ENCODE measurements around the gene CEP295NL.

CEP295NL gene

DNA sequence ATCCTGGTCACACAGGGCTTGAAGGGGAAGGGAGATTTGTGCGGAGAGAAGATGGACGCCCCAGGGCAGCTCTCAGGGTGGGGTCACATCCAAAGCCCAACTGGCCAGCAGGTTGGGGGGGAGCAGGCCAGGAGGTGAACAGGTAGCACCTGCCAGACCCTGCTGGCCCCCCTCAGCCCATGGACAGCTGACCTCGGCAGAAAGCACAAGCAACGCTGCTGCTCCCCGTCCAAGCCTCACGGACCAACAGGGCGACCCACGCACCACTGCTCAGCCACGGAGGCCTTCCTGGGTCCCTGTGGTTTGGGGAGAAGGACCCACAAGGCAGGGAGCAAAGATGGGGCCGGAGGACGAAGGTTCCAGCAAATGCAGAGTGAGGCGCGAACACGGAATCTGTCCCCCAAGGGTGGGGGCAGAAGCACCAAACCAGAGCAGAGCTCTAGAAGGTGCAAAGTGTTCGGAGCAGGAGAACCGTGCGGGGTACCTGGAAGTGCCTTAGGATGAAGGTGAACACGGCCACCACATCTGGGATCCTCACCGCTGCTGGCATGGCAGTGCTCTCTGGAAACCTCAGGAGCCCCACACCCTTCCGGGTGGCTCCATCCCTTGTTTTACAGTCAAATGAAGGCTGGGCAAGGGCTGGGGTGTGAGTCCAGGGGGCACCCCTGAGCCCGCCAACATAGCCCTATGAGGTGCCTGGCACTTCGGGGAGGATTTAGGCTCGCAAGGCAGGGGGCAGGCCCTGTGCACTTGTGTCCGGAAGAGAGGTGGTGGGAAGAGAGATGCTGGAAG lies 17.9 kb downstream of the CEP295NL start:
- in situ Hi-C loops (cut with HindIII; ENCODE audit: low sequenced_read_pairs), result no loop called here
- H3K4me3 ChIP-seq (ENCODE audit: low read depth, low read length), result no peak overlapping the region
- DNase-seq (ENCODE audit: low read depth, low spot score), result no peak

DNA sequence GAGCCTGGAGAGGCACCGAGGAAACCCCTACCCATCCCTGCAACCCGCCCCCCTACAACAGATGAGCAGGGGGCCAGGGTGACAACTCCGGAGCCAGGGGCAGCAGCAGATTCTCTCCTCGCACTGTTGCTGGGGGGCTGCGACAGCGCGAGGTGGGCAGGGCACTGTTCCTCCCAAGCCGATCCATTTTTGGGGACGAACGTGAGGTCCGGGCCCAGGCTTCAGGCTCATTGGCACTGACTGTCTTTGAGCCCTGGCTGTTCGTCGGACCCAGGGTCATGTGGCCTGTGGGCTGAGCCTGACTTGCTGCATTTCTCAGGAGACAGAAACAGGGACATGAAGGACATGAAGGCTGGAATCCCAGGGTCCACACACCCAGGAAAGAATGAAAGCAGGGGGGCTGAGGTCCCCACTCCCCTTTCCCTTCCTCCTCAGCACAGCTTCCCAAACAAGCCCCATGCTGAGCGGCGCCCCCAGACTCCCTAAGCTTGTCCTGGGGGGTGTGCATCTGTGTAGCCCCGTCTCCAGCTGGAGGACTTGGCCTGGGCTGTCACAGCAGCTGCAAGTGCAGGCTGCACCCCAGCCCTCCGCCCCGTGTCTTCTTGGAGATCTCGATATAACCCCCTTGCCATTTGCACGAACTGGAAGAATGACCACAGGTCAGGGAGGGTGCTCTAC lies 18.7 kb downstream of the CEP295NL start:
- in situ Hi-C loops (cut with HindIII; ENCODE audit: low sequenced_read_pairs), result no loop called here
- no peak for DNase-seq (ENCODE audit: low read depth, low spot score)
- H3K4me3 ChIP-seq (ENCODE audit: low read depth, low read length), result peak overlapping the region; percentile 8
- TF ChIP-seq, protein P1, sequence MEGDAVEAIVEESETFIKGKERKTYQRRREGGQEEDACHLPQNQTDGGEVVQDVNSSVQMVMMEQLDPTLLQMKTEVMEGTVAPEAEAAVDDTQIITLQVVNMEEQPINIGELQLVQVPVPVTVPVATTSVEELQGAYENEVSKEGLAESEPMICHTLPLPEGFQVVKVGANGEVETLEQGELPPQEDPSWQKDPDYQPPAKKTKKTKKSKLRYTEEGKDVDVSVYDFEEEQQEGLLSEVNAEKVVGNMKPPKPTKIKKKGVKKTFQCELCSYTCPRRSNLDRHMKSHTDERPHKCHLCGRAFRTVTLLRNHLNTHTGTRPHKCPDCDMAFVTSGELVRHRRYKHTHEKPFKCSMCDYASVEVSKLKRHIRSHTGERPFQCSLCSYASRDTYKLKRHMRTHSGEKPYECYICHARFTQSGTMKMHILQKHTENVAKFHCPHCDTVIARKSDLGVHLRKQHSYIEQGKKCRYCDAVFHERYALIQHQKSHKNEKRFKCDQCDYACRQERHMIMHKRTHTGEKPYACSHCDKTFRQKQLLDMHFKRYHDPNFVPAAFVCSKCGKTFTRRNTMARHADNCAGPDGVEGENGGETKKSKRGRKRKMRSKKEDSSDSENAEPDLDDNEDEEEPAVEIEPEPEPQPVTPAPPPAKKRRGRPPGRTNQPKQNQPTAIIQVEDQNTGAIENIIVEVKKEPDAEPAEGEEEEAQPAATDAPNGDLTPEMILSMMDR (IDR thresholded peaks at IDR 0.05; ENCODE audit: low read depth, low read length), result no peak

More for the DNA sequence above, 17.9 kb downstream of the CEP295NL start:
- TF ChIP-seq, protein P1 (IDR thresholded peaks at IDR 0.05; ENCODE audit: low read depth, low read length), result no peak

DNA sequence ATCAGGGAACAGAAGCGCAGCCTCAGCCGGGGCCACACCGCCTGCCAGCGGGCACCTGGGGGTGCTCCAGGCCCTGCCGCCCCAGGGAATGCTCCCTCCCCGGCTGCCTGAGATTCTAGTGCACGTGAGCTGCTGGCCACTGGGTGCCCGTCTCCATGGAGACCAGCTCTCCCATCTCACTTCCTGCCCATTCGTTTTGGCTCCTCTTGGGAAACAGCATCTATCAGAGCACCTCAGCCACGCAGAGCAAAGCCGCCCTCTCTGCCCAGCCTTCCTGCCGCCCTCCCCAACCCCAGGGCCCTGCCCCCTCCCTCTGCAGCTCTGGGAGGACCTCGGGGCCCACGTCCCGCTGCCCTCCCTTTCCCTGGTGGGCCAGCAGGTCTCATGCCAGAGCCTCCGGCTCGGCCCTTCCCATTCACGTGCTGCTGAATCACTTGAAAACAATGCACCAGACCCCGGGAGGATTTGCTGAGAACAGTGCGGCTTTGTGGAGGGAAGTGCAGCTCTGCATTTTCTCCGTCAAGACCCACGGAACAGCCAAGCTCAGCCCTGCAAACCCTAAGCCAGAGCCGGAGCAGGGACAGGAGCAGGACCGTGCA lies 19.4 kb downstream of the CEP295NL start:
- in situ Hi-C loops (cut with HindIII; ENCODE audit: low sequenced_read_pairs), result no loop called here
- TF ChIP-seq, protein P1 (IDR thresholded peaks at IDR 0.05; ENCODE audit: low read depth, low read length), result no peak

DNA sequence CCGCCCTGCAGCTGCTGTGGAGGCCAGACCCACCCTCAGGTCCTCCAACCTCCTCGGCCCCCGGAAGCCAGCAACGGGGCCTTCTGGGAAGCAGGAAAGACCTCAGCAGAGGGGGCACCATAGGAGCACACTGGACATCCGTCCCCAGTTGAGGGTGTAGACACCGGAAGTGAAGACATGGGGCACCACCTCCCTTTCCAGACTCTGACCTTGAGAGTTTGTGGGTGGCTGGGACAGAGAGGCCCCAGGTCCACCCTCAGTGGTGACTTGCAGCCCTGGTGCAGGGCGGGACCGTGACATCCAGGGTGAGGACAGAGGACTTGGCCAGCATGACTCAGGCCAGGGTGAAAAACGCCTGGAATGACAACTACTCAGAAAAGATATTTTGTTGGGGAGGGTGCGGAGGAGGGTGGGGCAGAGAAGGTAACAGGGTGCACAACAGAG lies 19.9 kb downstream of the CEP295NL start:
- no peak overlapping the region for H3K4me3 ChIP-seq (ENCODE audit: low read depth, low read length)
- TF ChIP-seq, protein P1 (IDR thresholded peaks at IDR 0.05; ENCODE audit: low read depth, low read length), result no peak
- peak; percentile 71 for DNase-seq (ENCODE audit: low read depth, low spot score)
- in situ Hi-C loops (cut with HindIII; ENCODE audit: low sequenced_read_pairs), result no loop called here

More for the DNA sequence above, 19.4 kb downstream of the CEP295NL start:
- H3K4me3 ChIP-seq (ENCODE audit: low read depth, low read length), result peak overlapping the region; percentile 8
- peak; percentile 96 for DNase-seq (ENCODE audit: low read depth, low spot score)

DNA sequence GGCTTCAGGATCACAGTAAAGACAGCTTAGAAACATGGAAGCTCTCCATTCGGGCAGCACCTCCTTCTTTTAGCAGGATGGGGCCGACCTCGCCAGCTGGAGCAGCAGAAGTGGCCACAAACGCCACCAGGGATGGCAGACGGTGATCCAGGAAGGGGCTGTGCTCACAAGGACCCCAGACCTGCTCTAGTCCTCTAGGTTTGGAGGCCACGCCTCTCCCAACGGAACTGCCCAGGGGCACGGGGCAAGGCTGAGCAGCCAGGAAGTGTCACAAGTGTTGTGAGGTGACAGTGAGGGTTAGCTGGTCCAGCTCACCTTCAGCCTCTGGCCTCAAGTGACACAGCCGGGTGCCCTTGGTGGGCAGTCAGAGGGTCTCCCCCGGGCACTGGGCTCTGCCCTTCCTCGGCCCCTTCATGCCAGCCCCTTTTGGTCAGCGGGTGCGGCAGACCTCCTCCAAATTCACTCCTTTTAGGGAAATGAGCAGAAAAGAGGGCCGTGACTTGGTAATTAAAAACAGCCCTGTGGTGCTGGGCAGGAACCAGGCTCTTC lies 20.4 kb downstream of the CEP295NL start:
- no peak for DNase-seq (ENCODE audit: low read depth, low spot score)
- in situ Hi-C loops (cut with HindIII; ENCODE audit: low sequenced_read_pairs), result no loop called here
- H3K4me3 ChIP-seq (ENCODE audit: low read depth, low read length), result no peak overlapping the region
- TF ChIP-seq, protein P1 (IDR thresholded peaks at IDR 0.05; ENCODE audit: low read depth, low read length), result no peak

DNA sequence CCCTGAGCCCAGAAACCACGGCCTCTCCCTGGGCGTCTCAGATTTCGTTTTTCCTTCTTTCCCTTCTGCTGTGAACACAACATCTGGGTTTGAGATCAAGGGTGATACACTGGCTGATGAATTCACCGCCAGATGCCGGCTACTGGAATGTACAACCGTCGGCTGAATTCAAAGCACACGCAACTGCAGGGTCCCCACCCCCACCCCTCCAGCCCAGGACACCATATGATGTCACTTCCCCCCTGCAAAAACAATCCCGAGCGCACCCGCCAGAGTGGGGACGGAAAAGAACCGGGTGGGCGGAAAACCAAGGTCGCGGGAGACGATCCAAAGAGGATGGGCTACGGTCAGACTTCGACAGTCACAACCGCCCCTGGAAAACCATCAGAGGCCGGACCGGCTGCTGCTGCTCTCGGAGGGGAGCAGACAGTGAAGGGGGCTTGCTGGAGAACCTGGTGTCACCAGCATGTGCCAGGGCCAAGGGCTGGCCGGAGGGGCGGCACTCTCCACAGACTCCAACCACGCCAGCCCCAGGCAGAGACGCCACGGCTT lies 23.3 kb downstream of the CEP295NL start:
- in situ Hi-C loops (cut with HindIII; ENCODE audit: low sequenced_read_pairs), result no loop called here
- H3K4me3 ChIP-seq (ENCODE audit: low read depth, low read length), result no peak overlapping the region
- DNase-seq (ENCODE audit: low read depth, low spot score), result peak; percentile 95
- TF ChIP-seq, protein P1 (IDR thresholded peaks at IDR 0.05; ENCODE audit: low read depth, low read length), result no peak

All from astrocyte of the spinal cord (primary cell).